ENCODE measurements around the gene SMIM20.

The SMIM20 gene

GRCh38 chr4:25969374-25970155 lies 55.5 kb downstream of the SMIM20 start:
- POLR2A ChIA-PET (ENCODE audit: low non-redundant PET), result no interaction called here
- H3K27ac ChIP-seq, result no peak overlapping the region
- no peak for TF ChIP-seq CTCF (conservative IDR thresholded peaks at IDR 0.05; ENCODE audit: low read depth)
- CTCF ChIA-PET, result interaction anchor here (0.6 to 0.7 kb wide), 2 partner anchors 51 to 356 kb away, joined by 3 to 4 read pairs; no protein-coding TSS in a partner anchor
- no peak for DNase-seq (ENCODE audit: low spot score)

- ChIA-PET CTCF (interaction anchor here (0.7 kb wide), 1 partner anchor 52 kb away, joined by 3 read pairs; no protein-coding TSS in a partner anchor), POLR2A (ENCODE audit: low non-redundant PET) (no interaction called here)
- H3K27ac ChIP-seq, result no peak overlapping the region
- DNase-seq (ENCODE audit: low spot score), result no peak
- no peak for TF ChIP-seq CTCF (conservative IDR thresholded peaks at IDR 0.05; ENCODE audit: low read depth)
These were observed 56.2 kb downstream of the SMIM20 start for GRCh38 chr4:25970226-25970675.

DNA sequence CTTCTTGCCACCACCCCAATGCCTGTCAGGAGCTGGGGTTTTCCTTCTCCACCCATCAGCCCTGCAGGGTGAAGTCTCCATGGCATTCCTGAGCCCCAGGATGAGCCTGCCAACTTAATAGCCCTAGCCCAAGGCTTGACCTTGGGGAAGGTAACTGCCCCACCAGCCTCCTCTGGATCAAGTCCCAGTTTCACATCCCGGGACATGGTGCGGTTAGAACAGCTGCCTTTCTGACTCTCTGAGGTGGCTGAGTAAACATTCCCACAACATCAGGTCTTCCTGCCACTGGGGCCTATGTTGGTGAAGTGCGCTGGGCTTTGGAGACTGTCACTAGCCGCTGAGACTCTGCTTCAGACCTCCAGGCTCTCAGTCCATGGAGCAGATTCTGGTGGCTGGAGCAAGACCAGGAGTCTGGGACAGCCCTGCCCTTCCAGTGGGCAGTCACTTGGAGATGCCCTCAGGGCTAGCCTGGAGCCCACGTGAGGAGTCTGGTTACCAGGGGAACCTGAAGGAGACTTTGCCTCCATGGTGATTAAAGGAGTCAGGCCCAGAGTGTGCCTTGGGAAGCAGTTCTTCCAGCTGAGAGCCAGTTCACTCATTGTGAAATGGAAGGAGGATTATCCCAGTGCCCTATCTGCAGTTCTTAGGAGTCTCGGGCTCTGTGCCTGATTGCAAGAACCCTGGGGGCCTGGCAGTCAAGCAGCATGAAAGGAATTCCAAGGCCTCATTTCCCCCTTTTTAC lies 56.8 kb downstream of the SMIM20 start:
- ChIA-PET CTCF (interaction anchor here (0.7 kb wide), 1 partner anchor 53 kb away, joined by 3 read pairs; no protein-coding TSS in a partner anchor), POLR2A (ENCODE audit: low non-redundant PET) (no interaction called here)
- no peak for TF ChIP-seq CTCF (conservative IDR thresholded peaks at IDR 0.05; ENCODE audit: low read depth)
- H3K27ac ChIP-seq, result no peak overlapping the region
- no peak for DNase-seq (ENCODE audit: low spot score)

- CTCF ChIA-PET, result interaction anchor here (1.8 kb wide), 1 partner anchor 16 kb away, joined by 10 read pairs; no protein-coding TSS in a partner anchor
- no peak overlapping the region for H3K27ac ChIP-seq
- TF ChIP-seq CTCF (conservative IDR thresholded peaks at IDR 0.05; ENCODE audit: low read depth), result no peak
- no peak for DNase-seq (ENCODE audit: low spot score)
- POLR2A ChIA-PET (ENCODE audit: low non-redundant PET), result no interaction called here
These were observed 58.3 kb downstream of the SMIM20 start for GRCh38 chr4:25972366-25972765.

DNA sequence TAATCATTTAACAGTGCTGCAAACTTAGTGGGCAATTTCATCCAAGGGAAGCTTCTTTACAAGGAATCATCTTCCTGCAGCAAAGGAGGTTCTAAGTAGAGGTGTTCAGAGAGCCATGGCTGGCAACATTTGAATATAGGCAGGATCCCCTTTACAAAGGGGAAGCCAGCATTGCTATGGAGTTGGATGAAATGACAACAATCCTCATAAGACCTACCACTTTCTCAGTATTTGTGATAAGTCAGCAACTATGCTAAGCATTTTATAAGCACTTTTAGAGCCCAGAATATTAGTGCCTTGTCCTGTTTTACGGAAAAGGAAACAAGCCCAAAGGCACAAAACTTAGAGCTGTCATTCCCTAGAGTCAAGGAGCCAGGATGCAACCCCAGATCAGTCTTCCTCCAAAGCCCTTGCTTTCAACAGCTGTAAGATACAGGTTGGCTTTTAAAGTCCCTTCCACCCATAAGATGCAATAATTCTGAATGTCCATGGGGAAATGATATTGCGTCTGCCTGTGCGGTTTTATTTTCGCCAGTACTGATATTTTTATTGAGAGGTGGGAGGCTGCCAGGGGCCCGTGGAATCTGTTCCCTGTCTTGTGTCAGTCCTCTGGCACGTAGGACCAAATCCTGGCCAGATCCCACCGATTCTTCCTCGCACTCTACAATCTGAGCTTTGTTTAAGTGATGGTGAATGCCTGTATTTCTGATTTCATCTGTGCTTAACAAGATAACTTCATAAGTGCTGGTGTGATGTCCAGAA lies 59.1 kb downstream of the SMIM20 start:
- CTCF ChIA-PET, result interaction anchor here (1.1 to 1.8 kb wide), 2 partner anchors 9 to 15 kb away, joined by 3 to 10 read pairs; no protein-coding TSS in a partner anchor

More for the DNA sequence above, 59.1 kb downstream of the SMIM20 start:
- no peak overlapping the region for H3K27ac ChIP-seq
- POLR2A ChIA-PET (ENCODE audit: low non-redundant PET), result no interaction called here
- no peak for TF ChIP-seq CTCF (conservative IDR thresholded peaks at IDR 0.05; ENCODE audit: low read depth)
- no peak for DNase-seq (ENCODE audit: low spot score)

All from RWPE1 (cell line).